ENCODE measurements around the gene CCDC120. TPM values are rescaled to one million over a fixed set of nuclear protein-coding genes. Genes with fewer than 3 reads are reported as not detected.

Gene CCDC120
- total and polyA plus RNA-seq, 9 of the 15 experiments (the other 6 are each of a cell fraction or from before 2014, with no cell fraction given), result 0.13 to 3.6 (median 0.54) TPM

- peak; percentile 65; the same call in 1 of the 2 replicates for TF ChIP-seq ZBTB33 (CRISPR knock-in tag; IDR thresholded peaks at IDR 0.05)
- TF ChIP-seq EP300 (IDR thresholded peaks at IDR 0.05; ENCODE audit: low read length), result peak; percentile 20; the same call in 1 of the 2 replicates
- TF ChIP-seq ZNF282 (CRISPR knock-in tag; IDR thresholded peaks at IDR 0.05), result no peak
- peak; percentile 74 for TF ChIP-seq RB1 (IDR thresholded peaks at IDR 0.05; ENCODE audit: low read depth)
- TF ChIP-seq MBD2 (IDR thresholded peaks at IDR 0.05; ENCODE audit: borderline replicate concordance, low read depth), result peak; percentile 30; the same call in 1 of the 2 replicates
- peak; percentile 83 for TF ChIP-seq POLR2G (IDR thresholded peaks at IDR 0.05; ENCODE audit: low read depth, low read length)
- TF ChIP-seq IFI16 (CRISPR knock-in tag; IDR thresholded peaks at IDR 0.05), result no peak
- no peak for TF ChIP-seq PBX2 (CRISPR knock-in tag; IDR thresholded peaks at IDR 0.05; ENCODE audit: low read depth)
- peak; percentile 36; the same call in 1 of the 2 replicates for TF ChIP-seq PBX2 (tag; conservative IDR thresholded peaks at IDR 0.05; ENCODE audit: low read depth)
- TF ChIP-seq TBL1XR1 (IDR thresholded peaks at IDR 0.05; ENCODE audit: low read length in 2 of 2), result 0 out of 4 replicates have a peak, but pooled peaks of 1 of the 2 experiments have one; percentile 26
- peak; percentile 83 for TF ChIP-seq MEIS2 (IDR thresholded peaks at IDR 0.05; ENCODE audit: partially characterized antibody)
- TF ChIP-seq ZNF77 (CRISPR knock-in tag; IDR thresholded peaks at IDR 0.05), result no peak
- peak; percentile 18 for TF ChIP-seq FIP1L1 (IDR thresholded peaks at IDR 0.05; ENCODE audit: low read depth, low read length, poor library complexity, severe bottlenecking)
- TF ChIP-seq SP1 (CRISPR knock-in tag; IDR thresholded peaks at IDR 0.05), result peak; percentile 78
- TF ChIP-seq FOSL1 (tag; conservative IDR thresholded peaks at IDR 0.05), result peak; percentile 96
- TF ChIP-seq NBN (IDR thresholded peaks at IDR 0.05; ENCODE audit: low read depth), result peak; percentile 49; the same call in 1 of the 2 replicates
- no peak for TF ChIP-seq TRIM28 (IDR thresholded peaks at IDR 0.05)
- TF ChIP-seq PREB (CRISPR knock-in tag; IDR thresholded peaks at IDR 0.05), result no peak
- no peak for TF ChIP-seq ZNF124 (CRISPR knock-in tag; IDR thresholded peaks at IDR 0.05)
- TF ChIP-seq TCF3 (CRISPR knock-in tag; IDR thresholded peaks at IDR 0.05), result 0 out of 2 replicates have a peak, but pooled peaks have one; percentile 18
- peak; percentile 52 for TF ChIP-seq NCOR1 (IDR thresholded peaks at IDR 0.05)
- no peak for TF ChIP-seq ARID3B (CRISPR knock-in tag; IDR thresholded peaks at IDR 0.05; ENCODE audit: borderline replicate concordance)
Measured at GRCh38 chrX:49043220-49043986, 15.4 kb upstream of the CCDC120 start, which contains the start of gene TFE3 (continued).
